IPS DF 6.9 (cell line): ENCODE data around the gene MACROD2.

ENCODE experiments used
- DNase-seq: peaks from one replicate; pipeline ENCODE4 v3.0.0-alpha.2; 2013; ENCODE audit warnings: low read depth, low spot score
- H3K27ac ChIP-seq: one replicate; pipeline ENCODE4 v1.5.1; 2013; ENCODE audit warnings: low read length, control low read depth
- H3K27me3 ChIP-seq: 2 replicates; pipeline ENCODE4 v1.6.1; 2013; ENCODE audit warnings: mild to moderate bottlenecking, low read length; ENCODE audit not compliant: control insufficient read depth, insufficient read depth
- H3K36me3 ChIP-seq: 2 replicates; pipeline ENCODE4 v1.6.1; 2013; ENCODE audit warnings: low read length; ENCODE audit not compliant: control insufficient read depth, insufficient read depth
- H3K4me1 ChIP-seq: 2 replicates; pipeline ENCODE4 v1.6.1; 2013; ENCODE audit warnings: low read length; ENCODE audit not compliant: control insufficient read depth, insufficient read depth
- H3K4me3 ChIP-seq: 2 replicates; pipeline ENCODE4 v1.5.1; 2013; ENCODE audit warnings: mild to moderate bottlenecking, low read length
- H3K9me3 ChIP-seq: 2 replicates; pipeline ENCODE4 v1.6.1; 2013; ENCODE audit warnings: low read length, inconsistent platforms; ENCODE audit not compliant: control insufficient read depth, insufficient read depth
- WGBS: extraction: QIAGEN DNeasy Blood & Tissue Kit; methylation state at CpG from one replicate; pipeline ENCODE4 v1.1.7; 2013; ENCODE audit warnings: mixed read lengths, missing lambda C conversion rate; ENCODE audit not compliant: insufficient read length, insufficient coverage; 5-methylcytosine and 5-hydroxymethylcytosine counted together

Gene MACROD2

DNA sequence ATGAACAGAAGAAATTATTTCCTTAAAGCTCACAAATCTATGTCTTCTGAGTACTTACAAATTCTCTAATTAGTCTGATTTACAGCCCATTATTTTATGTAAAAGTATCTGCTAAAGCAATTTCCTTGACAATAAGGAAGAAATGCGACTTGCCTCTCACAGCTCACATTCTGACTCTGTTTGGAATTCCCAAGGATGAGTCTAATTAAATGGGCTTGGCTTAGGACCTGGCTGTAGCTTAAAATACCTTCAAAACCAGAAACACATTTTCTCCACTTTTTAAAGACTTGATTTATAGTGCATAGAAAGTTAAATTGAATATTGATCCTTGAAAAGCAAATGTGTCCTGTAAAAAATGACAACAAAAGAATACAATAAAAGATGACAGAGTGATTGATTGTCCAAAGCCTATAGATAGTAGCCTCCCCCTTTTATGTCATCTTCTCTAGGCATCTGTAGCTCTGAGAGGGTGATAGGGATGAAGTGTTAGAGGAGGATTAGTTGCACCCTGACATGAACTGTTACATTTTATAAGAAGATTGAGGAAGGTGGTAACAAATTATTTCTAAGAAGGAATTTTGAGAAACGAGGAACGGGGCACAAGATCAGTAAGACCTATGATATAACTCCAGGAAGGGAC is 118.9 kb downstream of the MACROD2 start:
- Histone ChIP-seq H3K36me3 (no peaks in the 10 kb centered on the region), H3K27me3 (no peaks in the 10 kb centered on the region), H3K9me3 (no peaks in the 10 kb centered on the region), H3K4me1 (no peaks in the 10 kb centered on the region), H3K4me3 (no peak overlapping the region), H3K27ac (no peak overlapping the region)
- no CpG with 5 or more reads among the region's 3 CpGs for WGBS
- DNase-seq = no peak

GRCh38 chr20:14116037-14116436 is 120.7 kb downstream of the MACROD2 start:
- no CpG with 5 or more reads among the region's 6 CpGs for WGBS
- no peaks in the 10 kb centered on the region for H3K27me3 ChIP-seq
- no peaks in the 10 kb centered on the region for H3K4me1 ChIP-seq
- H3K27ac ChIP-seq = no peak overlapping the region
- DNase-seq = no peak
- H3K36me3 ChIP-seq = no peaks in the 10 kb centered on the region
- H3K4me3 ChIP-seq = no peak overlapping the region
- no peaks in the 10 kb centered on the region for H3K9me3 ChIP-seq

- H3K36me3 ChIP-seq = no peaks in the 10 kb centered on the region
- WGBS = no CpG with 5 or more reads among the region's 2 CpGs
- no peak overlapping the region for H3K4me3 ChIP-seq
- no peak for DNase-seq
- H3K4me1 ChIP-seq = no peaks in the 10 kb centered on the region
- no peak overlapping the region for H3K27ac ChIP-seq
- no peaks in the 10 kb centered on the region for H3K27me3 ChIP-seq
- H3K9me3 ChIP-seq = no peaks in the 10 kb centered on the region
Observed at GRCh38 chr20:14117768-14118167, 122.5 kb downstream of the MACROD2 start.

DNA sequence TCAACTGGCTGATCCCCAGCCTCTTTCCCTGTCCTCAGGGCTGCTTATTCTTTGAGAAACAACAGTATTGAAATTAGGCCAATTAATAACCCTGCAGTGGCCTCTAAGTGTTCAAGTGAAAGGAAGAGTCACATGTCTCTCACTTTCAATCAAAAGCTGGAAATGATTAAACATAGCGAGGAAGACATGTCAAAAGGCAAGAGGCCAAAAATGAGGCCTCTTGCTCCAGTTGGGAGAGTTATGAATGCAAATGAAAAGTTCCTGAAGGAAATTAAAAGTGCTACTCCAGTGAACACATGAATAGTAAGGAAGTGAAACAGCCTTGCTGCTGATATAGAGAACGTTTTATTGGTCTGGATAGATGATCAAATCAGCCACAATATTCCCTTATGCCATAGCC is 131.5 kb downstream of the MACROD2 start:
- no CpG with 5 or more reads among the region's 2 CpGs for WGBS
- H3K36me3 ChIP-seq = no peaks in the 10 kb centered on the region
- no peaks in the 10 kb centered on the region for H3K9me3 ChIP-seq
- H3K4me3 ChIP-seq = no peak overlapping the region
- H3K27ac ChIP-seq = no peak overlapping the region
- no peaks in the 10 kb centered on the region for H3K4me1 ChIP-seq
- no peaks in the 10 kb centered on the region for H3K27me3 ChIP-seq
- DNase-seq = no peak

DNA sequence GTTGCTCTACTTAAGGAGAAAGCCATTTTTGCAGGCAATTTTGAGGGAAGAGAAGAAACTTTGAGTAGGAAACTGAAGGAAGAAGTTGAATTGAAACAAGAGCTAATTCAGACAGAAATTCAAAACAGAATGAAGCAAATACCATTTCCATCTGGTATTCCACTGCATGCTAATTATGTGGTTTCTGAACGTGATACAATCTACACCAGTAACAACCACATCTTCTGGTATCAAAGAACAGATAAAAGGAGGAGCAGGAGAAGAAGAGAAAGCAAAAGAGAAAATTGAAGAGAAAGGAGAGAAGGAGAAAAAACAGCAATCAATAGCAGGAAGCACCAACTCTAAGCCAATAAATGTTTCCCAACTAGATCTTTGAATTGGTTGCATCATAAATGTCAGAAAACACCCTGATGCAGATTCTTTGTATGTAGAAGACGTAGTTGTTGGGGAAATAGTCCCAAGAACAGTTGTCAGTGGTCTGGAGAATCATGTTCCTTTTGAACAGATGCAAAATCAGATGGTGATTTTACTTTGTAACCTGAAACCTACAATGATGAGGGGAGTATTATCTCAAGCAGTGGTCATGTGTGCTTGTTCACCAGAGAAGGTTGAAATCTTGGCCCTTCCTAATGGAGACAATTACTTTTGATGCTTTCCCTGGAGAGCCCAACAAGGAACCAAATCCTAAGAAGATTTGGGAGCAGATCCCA is 132.4 kb downstream of the MACROD2 start:
- DNase-seq = no peak
- Histone ChIP-seq H3K27me3 (no peaks in the 10 kb centered on the region), H3K4me1 (no peaks in the 10 kb centered on the region), H3K9me3 (no peaks in the 10 kb centered on the region), H3K36me3 (no peaks in the 10 kb centered on the region), H3K27ac (no peak overlapping the region), H3K4me3 (no peak overlapping the region)
- WGBS = no CpG with 5 or more reads among the region's 2 CpGs

DNA sequence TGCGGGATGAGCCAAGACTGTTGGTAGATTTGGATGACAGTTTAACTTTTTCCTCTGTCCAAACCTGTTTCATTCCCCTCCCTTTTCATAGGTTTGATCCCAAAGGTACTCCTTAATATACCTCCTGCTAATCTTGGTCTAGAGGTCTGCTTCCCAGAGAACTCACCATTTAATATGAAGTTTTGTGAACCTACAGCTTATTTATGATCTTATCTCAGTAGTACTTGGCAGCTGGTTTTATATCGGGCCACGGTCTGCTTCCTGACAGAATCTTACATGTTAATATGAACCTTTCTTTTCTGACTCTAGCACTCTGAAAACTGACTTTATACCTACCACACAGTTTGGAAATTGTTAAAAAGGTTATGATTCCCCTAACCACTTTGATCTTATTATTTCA is 138.7 kb downstream of the MACROD2 start:
- Histone ChIP-seq H3K36me3 (no peaks in the 10 kb centered on the region), H3K9me3 (no peaks in the 10 kb centered on the region), H3K27ac (no peak overlapping the region), H3K27me3 (no peaks in the 10 kb centered on the region), H3K4me3 (no peak overlapping the region), H3K4me1 (no peaks in the 10 kb centered on the region)
- no peak for DNase-seq
- WGBS = no CpG with 5 or more reads among the region's 3 CpGs

DNA sequence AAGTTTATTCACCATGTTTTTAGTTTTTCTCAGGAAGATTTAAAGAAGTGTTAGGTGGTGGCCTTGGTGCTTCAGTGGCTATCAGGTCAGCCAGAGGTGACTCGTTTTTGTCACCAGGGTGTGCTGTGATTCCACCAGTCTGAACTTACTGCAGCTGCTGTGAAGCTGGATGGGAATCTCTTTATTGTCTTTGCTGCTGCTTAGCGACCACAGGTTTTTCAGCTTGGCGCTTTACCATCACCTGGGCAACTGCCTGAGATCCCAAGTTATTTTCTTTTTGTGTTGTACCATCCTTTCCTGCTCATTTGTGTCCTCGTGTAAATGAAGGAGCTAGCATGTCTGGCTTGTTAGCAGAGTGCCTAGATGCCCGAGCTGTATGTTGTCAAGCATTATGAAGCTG is 146.9 kb downstream of the MACROD2 start:
- Histone ChIP-seq H3K4me3 (no peak overlapping the region), H3K36me3 (no peaks in the 10 kb centered on the region), H3K9me3 (no peaks in the 10 kb centered on the region), H3K27me3 (no peaks in the 10 kb centered on the region), H3K27ac (no peak overlapping the region), H3K4me1 (no peaks in the 10 kb centered on the region)
- no CpG with 5 or more reads among the region's 5 CpGs for WGBS
- DNase-seq = peak; percentile 63

DNA sequence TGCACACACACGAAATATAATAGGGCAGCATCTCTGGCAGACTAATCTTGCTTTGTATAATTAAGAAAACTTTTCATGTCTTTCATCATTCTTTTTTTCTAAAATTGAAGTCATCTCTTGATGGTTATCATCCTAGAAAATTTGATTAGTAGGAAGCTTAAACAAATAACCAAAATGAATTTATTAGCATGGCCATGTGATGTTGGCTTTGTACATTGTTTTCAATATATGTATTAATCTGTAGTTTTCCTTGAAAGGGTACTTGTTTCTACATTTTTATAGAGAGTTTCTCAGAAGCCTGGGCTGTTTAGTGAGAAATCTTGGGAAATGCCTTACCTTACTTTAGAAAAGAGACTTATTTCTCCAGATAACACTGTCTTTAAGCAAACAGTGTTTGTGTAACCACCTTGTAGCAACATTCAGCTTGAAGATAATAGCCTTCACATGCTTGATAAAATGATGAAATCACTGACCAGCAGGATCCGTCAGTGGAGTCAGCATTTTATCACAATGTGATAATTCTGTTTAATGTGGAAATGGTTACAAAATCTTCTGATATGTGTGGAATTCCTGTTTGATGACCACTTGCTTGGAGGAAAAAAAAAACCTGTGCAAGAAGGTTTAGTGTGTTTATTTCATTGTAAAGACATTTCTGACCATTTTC is 147.8 kb downstream of the MACROD2 start:
- no peaks in the 10 kb centered on the region for H3K27me3 ChIP-seq
- no peaks in the 10 kb centered on the region for H3K9me3 ChIP-seq
- H3K27ac ChIP-seq = no peak overlapping the region
- no peak for DNase-seq
- H3K4me3 ChIP-seq = no peak overlapping the region
- WGBS = no CpG with 5 or more reads among the region's 2 CpGs
- H3K36me3 ChIP-seq = no peaks in the 10 kb centered on the region
- H3K4me1 ChIP-seq = no peaks in the 10 kb centered on the region

DNA sequence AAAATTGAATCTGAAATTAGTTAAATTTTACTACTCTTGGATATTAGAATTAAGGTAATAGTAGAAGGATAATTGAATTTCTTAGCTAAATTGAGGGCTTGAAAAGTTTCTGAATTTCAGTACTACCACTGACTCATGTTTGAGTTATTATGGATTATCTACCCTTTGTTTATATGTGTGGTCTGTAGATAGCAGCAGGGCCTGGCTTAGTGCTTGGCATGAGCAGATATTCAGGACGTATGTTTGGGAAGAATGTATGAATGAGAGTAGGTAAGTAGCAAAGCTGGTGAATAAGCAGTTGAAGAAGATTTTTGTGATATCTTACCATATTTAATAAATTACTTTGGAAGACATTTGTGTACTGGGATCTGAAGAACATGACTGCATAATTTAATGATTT is 152.7 kb downstream of the MACROD2 start:
- no peaks in the 10 kb centered on the region for H3K9me3 ChIP-seq
- H3K27ac ChIP-seq = no peak overlapping the region
- WGBS = no CpG with 5 or more reads among the region's 1 CpG
- H3K4me3 ChIP-seq = no peak overlapping the region
- no peaks in the 10 kb centered on the region for H3K36me3 ChIP-seq
- no peaks in the 10 kb centered on the region for H3K27me3 ChIP-seq
- no peaks in the 10 kb centered on the region for H3K4me1 ChIP-seq
- DNase-seq = no peak

GRCh38 chr20:14155361-14155760 is 160.0 kb downstream of the MACROD2 start:
- no peak for DNase-seq
- whole genome bisulfite sequencing = no CpG with 5 or more reads among the region's 2 CpGs
- H3K27ac ChIP-seq = no peak overlapping the region

More at GRCh38 chr20:14155361-14155760, 160.0 kb downstream of the MACROD2 start:
- H3K4me1 ChIP-seq = no peaks in the 10 kb centered on the region
- no peaks in the 10 kb centered on the region for H3K9me3 ChIP-seq
- no peak overlapping the region for H3K4me3 ChIP-seq
- H3K36me3 ChIP-seq = no peaks in the 10 kb centered on the region
- H3K27me3 ChIP-seq = no peaks in the 10 kb centered on the region
